GM23338 (cell line): ENCODE results near the gene PDE1C. TPM values are rescaled to one million over a fixed set of nuclear protein-coding genes. Genes with fewer than 3 reads are reported as not detected.

Source experiments
- ATAC-seq: fragments of 200-7000 bp; cut with Tn5 transposase; 3 replicates; pipeline ENCODE4 v1.9.1; 2020
- DNase-seq: peaks from one replicate; pipeline ENCODE4 v3.0.0-alpha.2; 2015; ENCODE audit warnings: low spot score
- H2AFZ ChIP-seq: fragments of 200-600 bp; sonication (generic); 2 replicates; pipeline ENCODE4 v1.8.0; 2016; ENCODE audit warnings: antibody characterized with exemption, mild to moderate bottlenecking, moderate library complexity
- H3F3A ChIP-seq: fragments of 200-600 bp; sonication (generic); replicated peaks from 2 replicates; pipeline ENCODE4 v1.8.0; 2017; ENCODE audit warnings: antibody characterized with exemption, mixed run types, low read depth
- H3K27ac ChIP-seq: fragments of 200-600 bp; sonication (generic); 2 replicates; pipeline ENCODE4 v1.6.1; 2016; ENCODE audit warnings: low read depth
- H3K27me3 ChIP-seq: fragments of 200-600 bp; sonication (generic); 2 replicates; pipeline ENCODE4 v1.8.0; 2016; ENCODE audit warnings: mild to moderate bottlenecking, mixed run types, moderate library complexity; ENCODE audit not compliant: insufficient read depth
- H3K36me3 ChIP-seq: fragments of 200-600 bp; sonication (generic); 2 replicates; pipeline ENCODE4 v1.8.0; 2016; ENCODE audit warnings: mild to moderate bottlenecking; ENCODE audit not compliant: insufficient read depth
- H3K4me1 ChIP-seq: fragments of 200-600 bp; sonication (generic); 2 replicates; pipeline ENCODE4 v1.8.0; 2016; ENCODE audit warnings: mild to moderate bottlenecking, moderate library complexity; ENCODE audit not compliant: insufficient read depth
- H3K4me2 ChIP-seq: fragments of 200-600 bp; sonication (generic); 2 replicates; pipeline ENCODE4 v1.7.1; 2017; ENCODE audit warnings: mixed run types
- H3K4me3 ChIP-seq: fragments of 200-600 bp; sonication (generic); 2 replicates; pipeline ENCODE4 v1.6.1; 2016; ENCODE audit warnings: mixed run types
- H3K79me2 ChIP-seq: fragments of 200-600 bp; sonication (generic); replicated peaks from 2 replicates; pipeline ENCODE4 v1.8.0; 2017; ENCODE audit warnings: mild to moderate bottlenecking; ENCODE audit not compliant: insufficient read depth
- H3K9me2 ChIP-seq: fragments of 200-600 bp; sonication (generic); 2 replicates; pipeline ENCODE4 v1.8.0; 2017; ENCODE audit not compliant: insufficient read depth
- H4K20me1 ChIP-seq: fragments of 200-600 bp; sonication (generic); replicated peaks from 2 replicates; pipeline ENCODE4 v1.8.0; 2017; ENCODE audit warnings: mild to moderate bottlenecking; ENCODE audit not compliant: insufficient read depth
- H3K27ac Mint-ChIP-seq: 2 replicates; pipeline ENCODE4 v1.8.0; 2020; ENCODE audit warnings: inconsistent platforms, mild to moderate bottlenecking, moderate library complexity, mixed read lengths
- H3K27me3 Mint-ChIP-seq: 3 replicates; pipeline ENCODE4 v1.8.0; 2022; ENCODE audit warnings: low read depth, mild to moderate bottlenecking, moderate library complexity, mixed read lengths, inconsistent platforms; ENCODE audit not compliant: insufficient read depth, poor library complexity
- H3K36me3 Mint-ChIP-seq: 3 replicates; pipeline ENCODE4 v1.8.0; 2021; ENCODE audit warnings: low read depth, mild to moderate bottlenecking, inconsistent platforms, moderate library complexity, mixed read lengths
- H3K4me1 Mint-ChIP-seq: 3 replicates; pipeline ENCODE4 v1.8.0; 2020; ENCODE audit warnings: mild to moderate bottlenecking, inconsistent platforms, mixed read lengths
- H3K4me3 Mint-ChIP-seq: 3 replicates; pipeline ENCODE4 v1.8.0; 2021; ENCODE audit warnings: moderate library complexity, mild to moderate bottlenecking, inconsistent platforms, mixed read lengths
- H3K9me3 Mint-ChIP-seq: 3 replicates; pipeline ENCODE4 v1.8.0; 2020; ENCODE audit warnings: moderate library complexity, mild to moderate bottlenecking, inconsistent platforms, mixed read lengths
- CREB1 ChIP-seq: fragments of 250-450 bp; sonication (Bioruptor Pico); IDR thresholded peaks from 2 replicates; pipeline ENCODE4 v1.5.0; 2020; ENCODE audit warnings: low read depth, mild to moderate bottlenecking, moderate library complexity
- EZH2 ChIP-seq: fragments of 200-600 bp; sonication (generic); IDR thresholded peaks from one replicate; pipeline ENCODE4 v1.8.0; 2017; ENCODE audit warnings: antibody characterized with exemption, mild to moderate bottlenecking, low read depth; ENCODE audit not compliant: unreplicated experiment
- EZH2phosphoT487 ChIP-seq: fragments of 200-600 bp; sonication (generic); IDR thresholded peaks from one replicate; pipeline ENCODE4 v1.8.1; 2018; ENCODE audit warnings: antibody characterized with exemption; ENCODE audit not compliant: unreplicated experiment
- JUNB ChIP-seq: IDR thresholded peaks from one replicate; pipeline ENCODE4 v1.6.1; 2016; ENCODE audit warnings: antibody characterized with exemption; ENCODE audit not compliant: unreplicated experiment
- NANOG ChIP-seq: IDR thresholded peaks from 2 replicates; pipeline ENCODE4 v1.6.1; 2016; ENCODE audit warnings: antibody characterized with exemption, borderline replicate concordance
- POLR2AphosphoS5 ChIP-seq: IDR thresholded peaks from 2 replicates; pipeline ENCODE4 v1.6.1; 2016; ENCODE audit warnings: antibody characterized with exemption, low read depth
- STAT1 ChIP-seq: IDR thresholded peaks from one replicate; pipeline ENCODE4 v1.6.1; 2016; ENCODE audit warnings: antibody characterized with exemption; ENCODE audit not compliant: unreplicated experiment
- ZNF114 ChIP-seq: fragments of 250-450 bp; sonication (Bioruptor Pico); IDR thresholded peaks from 2 replicates; pipeline ENCODE4 v1.5.0; 2020; ENCODE audit warnings: mild to moderate bottlenecking, moderate library complexity
- ZNF331 ChIP-seq: fragments of 250-450 bp; sonication (Bioruptor Pico); IDR thresholded peaks from 2 replicates; pipeline ENCODE4 v1.5.0; 2020; ENCODE audit warnings: low read depth, mild to moderate bottlenecking, moderate library complexity
- polyA plus RNA-seq: library from polyadenylated mRNA; unstranded; fragments of >200 nt; fragmentation: Nextera tagmentation; extraction: Ambion mirVana; gene quantifications from 2 replicates; pipeline ENCODE4 v1.2.1, GENCODE V29; 2016
- total RNA-seq: library from RNA; depleted of rRNA; stranded (reverse); fragments of >200 nt; shearing (Covaris generic); gene quantifications from 2 replicates; pipeline ENCODE4 v1.2.3, GENCODE V29; 2014
- TF ChIP-seq, protein P1 (sequence below), 2 experiments: fragments of 200-600 bp in 1 of 2; sonication (generic) in 1 of 2; conservative IDR thresholded peaks; 2 replicates each; pipeline versions ENCODE4 v1.5.1 to v1.6.1; 2016 to 2017; ENCODE audit warnings: antibody characterized with exemption in 2 of 2, low read depth in 2 of 2, mild to moderate bottlenecking in 2 of 2, moderate library complexity in 1 of 2
- TF ChIP-seq, protein P2 (sequence below): IDR thresholded peaks from 2 replicates; pipeline ENCODE4 v1.6.1; 2016; ENCODE audit warnings: antibody characterized with exemption
- TF ChIP-seq, protein P3 (sequence below): fragments of 250-450 bp; sonication (Bioruptor Pico); IDR thresholded peaks from 2 replicates; pipeline ENCODE4 v1.5.0; 2020; ENCODE audit warnings: mild to moderate bottlenecking, moderate library complexity
- TF ChIP-seq, protein P4 (sequence below): IDR thresholded peaks from one replicate; pipeline ENCODE4 v1.6.1; 2018; ENCODE audit warnings: antibody characterized with exemption; ENCODE audit not compliant: unreplicated experiment

Gene PDE1C
- total and polyA plus RNA-seq, 2 experiments from 2014 or later, result 0.28 TPM; not detected in 1

DNA sequence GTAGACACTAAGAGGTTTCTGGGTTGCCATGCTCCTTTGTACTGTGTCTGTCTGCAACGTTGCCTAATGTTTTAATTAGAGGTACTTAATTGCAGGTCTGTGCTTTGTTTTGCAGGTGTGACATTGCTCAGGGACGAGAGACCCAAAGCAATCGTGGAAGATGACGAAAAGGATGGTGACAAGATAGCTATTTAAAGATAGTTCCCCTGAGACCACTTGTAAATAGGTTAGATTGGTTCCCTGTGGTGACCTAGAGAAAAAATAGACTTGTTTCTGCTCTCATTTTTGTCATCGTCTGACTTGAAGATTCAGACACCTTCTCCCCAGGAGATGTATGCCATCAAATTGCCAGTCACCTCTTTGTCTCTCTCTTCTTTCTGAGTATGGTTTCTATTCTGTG, 363.1 kb downstream of the PDE1C start:
- ATAC-seq (no peak), DNase-seq (no peak)
- H3F3A ChIP-seq, result no peaks in the 10 kb centered on the region
- no peaks in the 10 kb centered on the region for H3K79me2 ChIP-seq
- Mint-ChIP-seq H3K4me1 (peaks cover 18% of the 10 kb centered on the region; the same call in 2 of the 3 replicates), H3K27ac (no peak overlapping the region), H3K36me3 (peaks cover 5% of the 10 kb centered on the region; the same call in 2 of the 3 replicates), H3K27me3 (peaks cover 38% of the 10 kb centered on the region), H3K4me3 (no peak overlapping the region), H3K9me3 (peaks cover under 1% of the 10 kb centered on the region; the same call in 2 of the 3 replicates)
- no peaks in the 10 kb centered on the region for H3K36me3 ChIP-seq
- H2AFZ ChIP-seq, result no peak overlapping the region
- no peak overlapping the region for H3K4me3 ChIP-seq
- TF ChIP-seq ZNF114 (CRISPR knock-in tag) (no peak), EZH2 (no peak), NANOG (no peak), POLR2AphosphoS5 (no peak), STAT1 (no peak), EZH2phosphoT487 (no peak), JUNB (no peak), CREB1 (no peak), ZNF331 (CRISPR knock-in tag) (no peak)
- TF ChIP-seq, protein P1, sequence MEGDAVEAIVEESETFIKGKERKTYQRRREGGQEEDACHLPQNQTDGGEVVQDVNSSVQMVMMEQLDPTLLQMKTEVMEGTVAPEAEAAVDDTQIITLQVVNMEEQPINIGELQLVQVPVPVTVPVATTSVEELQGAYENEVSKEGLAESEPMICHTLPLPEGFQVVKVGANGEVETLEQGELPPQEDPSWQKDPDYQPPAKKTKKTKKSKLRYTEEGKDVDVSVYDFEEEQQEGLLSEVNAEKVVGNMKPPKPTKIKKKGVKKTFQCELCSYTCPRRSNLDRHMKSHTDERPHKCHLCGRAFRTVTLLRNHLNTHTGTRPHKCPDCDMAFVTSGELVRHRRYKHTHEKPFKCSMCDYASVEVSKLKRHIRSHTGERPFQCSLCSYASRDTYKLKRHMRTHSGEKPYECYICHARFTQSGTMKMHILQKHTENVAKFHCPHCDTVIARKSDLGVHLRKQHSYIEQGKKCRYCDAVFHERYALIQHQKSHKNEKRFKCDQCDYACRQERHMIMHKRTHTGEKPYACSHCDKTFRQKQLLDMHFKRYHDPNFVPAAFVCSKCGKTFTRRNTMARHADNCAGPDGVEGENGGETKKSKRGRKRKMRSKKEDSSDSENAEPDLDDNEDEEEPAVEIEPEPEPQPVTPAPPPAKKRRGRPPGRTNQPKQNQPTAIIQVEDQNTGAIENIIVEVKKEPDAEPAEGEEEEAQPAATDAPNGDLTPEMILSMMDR (conservative IDR thresholded peaks at IDR 0.05; ENCODE audit: low read depth in 2 of 2), result no peak
- TF ChIP-seq, protein P2, sequence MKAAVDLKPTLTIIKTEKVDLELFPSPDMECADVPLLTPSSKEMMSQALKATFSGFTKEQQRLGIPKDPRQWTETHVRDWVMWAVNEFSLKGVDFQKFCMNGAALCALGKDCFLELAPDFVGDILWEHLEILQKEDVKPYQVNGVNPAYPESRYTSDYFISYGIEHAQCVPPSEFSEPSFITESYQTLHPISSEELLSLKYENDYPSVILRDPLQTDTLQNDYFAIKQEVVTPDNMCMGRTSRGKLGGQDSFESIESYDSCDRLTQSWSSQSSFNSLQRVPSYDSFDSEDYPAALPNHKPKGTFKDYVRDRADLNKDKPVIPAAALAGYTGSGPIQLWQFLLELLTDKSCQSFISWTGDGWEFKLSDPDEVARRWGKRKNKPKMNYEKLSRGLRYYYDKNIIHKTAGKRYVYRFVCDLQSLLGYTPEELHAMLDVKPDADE, result no peak
- TF ChIP-seq, protein P3, sequence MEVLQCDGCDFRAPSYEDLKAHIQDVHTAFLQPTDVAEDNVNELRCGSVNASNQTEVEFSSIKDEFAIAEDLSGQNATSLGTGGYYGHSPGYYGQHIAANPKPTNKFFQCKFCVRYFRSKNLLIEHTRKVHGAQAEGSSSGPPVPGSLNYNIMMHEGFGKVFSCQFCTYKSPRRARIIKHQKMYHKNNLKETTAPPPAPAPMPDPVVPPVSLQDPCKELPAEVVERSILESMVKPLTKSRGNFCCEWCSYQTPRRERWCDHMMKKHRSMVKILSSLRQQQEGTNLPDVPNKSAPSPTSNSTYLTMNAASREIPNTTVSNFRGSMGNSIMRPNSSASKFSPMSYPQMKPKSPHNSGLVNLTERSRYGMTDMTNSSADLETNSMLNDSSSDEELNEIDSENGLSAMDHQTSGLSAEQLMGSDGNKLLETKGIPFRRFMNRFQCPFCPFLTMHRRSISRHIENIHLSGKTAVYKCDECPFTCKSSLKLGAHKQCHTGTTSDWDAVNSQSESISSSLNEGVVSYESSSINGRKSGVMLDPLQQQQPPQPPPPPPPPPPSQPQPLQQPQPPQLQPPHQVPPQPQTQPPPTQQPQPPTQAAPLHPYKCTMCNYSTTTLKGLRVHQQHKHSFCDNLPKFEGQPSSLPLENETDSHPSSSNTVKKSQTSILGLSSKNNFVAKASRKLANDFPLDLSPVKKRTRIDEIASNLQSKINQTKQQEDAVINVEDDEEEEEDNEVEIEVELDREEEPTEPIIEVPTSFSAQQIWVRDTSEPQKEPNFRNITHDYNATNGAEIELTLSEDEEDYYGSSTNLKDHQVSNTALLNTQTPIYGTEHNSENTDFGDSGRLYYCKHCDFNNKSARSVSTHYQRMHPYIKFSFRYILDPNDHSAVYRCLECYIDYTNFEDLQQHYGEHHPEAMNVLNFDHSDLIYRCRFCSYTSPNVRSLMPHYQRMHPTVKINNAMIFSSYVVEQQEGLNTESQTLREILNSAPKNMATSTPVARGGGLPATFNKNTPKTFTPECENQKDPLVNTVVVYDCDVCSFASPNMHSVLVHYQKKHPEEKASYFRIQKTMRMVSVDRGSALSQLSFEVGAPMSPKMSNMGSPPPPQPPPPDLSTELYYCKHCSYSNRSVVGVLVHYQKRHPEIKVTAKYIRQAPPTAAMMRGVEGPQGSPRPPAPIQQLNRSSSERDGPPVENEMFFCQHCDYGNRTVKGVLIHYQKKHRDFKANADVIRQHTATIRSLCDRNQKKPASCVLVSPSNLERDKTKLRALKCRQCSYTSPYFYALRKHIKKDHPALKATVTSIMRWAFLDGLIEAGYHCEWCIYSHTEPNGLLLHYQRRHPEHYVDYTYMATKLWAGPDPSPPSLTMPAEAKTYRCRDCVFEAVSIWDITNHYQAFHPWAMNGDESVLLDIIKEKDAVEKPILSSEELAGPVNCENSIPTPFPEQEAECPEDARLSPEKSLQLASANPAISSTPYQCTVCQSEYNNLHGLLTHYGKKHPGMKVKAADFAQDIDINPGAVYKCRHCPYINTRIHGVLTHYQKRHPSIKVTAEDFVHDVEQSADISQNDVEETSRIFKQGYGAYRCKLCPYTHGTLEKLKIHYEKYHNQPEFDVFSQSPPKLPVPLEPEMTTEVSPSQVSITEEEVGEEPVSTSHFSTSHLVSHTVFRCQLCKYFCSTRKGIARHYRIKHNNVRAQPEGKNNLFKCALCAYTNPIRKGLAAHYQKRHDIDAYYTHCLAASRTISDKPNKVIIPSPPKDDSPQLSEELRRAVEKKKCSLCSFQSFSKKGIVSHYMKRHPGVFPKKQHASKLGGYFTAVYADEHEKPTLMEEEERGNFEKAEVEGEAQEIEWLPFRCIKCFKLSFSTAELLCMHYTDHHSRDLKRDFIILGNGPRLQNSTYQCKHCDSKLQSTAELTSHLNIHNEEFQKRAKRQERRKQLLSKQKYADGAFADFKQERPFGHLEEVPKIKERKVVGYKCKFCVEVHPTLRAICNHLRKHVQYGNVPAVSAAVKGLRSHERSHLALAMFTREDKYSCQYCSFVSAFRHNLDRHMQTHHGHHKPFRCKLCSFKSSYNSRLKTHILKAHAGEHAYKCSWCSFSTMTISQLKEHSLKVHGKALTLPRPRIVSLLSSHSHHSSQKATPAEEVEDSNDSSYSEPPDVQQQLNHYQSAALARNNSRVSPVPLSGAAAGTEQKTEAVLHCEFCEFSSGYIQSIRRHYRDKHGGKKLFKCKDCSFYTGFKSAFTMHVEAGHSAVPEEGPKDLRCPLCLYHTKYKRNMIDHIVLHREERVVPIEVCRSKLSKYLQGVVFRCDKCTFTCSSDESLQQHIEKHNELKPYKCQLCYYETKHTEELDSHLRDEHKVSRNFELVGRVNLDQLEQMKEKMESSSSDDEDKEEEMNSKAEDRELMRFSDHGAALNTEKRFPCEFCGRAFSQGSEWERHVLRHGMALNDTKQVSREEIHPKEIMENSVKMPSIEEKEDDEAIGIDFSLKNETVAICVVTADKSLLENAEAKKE (CRISPR knock-in tag), result no peak
- TF ChIP-seq, protein P4, sequence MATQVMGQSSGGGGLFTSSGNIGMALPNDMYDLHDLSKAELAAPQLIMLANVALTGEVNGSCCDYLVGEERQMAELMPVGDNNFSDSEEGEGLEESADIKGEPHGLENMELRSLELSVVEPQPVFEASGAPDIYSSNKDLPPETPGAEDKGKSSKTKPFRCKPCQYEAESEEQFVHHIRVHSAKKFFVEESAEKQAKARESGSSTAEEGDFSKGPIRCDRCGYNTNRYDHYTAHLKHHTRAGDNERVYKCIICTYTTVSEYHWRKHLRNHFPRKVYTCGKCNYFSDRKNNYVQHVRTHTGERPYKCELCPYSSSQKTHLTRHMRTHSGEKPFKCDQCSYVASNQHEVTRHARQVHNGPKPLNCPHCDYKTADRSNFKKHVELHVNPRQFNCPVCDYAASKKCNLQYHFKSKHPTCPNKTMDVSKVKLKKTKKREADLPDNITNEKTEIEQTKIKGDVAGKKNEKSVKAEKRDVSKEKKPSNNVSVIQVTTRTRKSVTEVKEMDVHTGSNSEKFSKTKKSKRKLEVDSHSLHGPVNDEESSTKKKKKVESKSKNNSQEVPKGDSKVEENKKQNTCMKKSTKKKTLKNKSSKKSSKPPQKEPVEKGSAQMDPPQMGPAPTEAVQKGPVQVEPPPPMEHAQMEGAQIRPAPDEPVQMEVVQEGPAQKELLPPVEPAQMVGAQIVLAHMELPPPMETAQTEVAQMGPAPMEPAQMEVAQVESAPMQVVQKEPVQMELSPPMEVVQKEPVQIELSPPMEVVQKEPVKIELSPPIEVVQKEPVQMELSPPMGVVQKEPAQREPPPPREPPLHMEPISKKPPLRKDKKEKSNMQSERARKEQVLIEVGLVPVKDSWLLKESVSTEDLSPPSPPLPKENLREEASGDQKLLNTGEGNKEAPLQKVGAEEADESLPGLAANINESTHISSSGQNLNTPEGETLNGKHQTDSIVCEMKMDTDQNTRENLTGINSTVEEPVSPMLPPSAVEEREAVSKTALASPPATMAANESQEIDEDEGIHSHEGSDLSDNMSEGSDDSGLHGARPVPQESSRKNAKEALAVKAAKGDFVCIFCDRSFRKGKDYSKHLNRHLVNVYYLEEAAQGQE, result no peak
- H4K20me1 ChIP-seq, result no peaks in the 10 kb centered on the region
- peaks cover 42% of the 10 kb centered on the region for H3K27me3 ChIP-seq
- no peak overlapping the region for H3K27ac ChIP-seq
- H3K4me1 ChIP-seq, result peaks cover 16% of the 10 kb centered on the region
- peaks cover 3% of the 10 kb centered on the region; the same call in 1 of the 2 replicates for H3K9me2 ChIP-seq
- H3K4me2 ChIP-seq, result no peak overlapping the region
